A673 (cell line): ENCODE results near the gene GALNT18. TPM values are rescaled to one million over a fixed set of nuclear protein-coding genes. Genes with fewer than 3 reads are reported as not detected.

ENCODE experiments used
- BruUV-seq: library from RNA; stranded (reverse); fragments of 400-500 nt; replicated peaks from 2 replicates; lab custom pipeline; 2021; lab: Mats Ljungman, UMichigan
- CTCF ChIA-PET: fragments of 300-600 bp; sonication (Branson Sonifier 250); formaldehyde crosslinking; loops from one replicate; lab custom pipeline; 2022; ENCODE audit warnings: antibody characterized with exemption; lab: Charles Lee
- POLR2A ChIA-PET: fragments of 300-600 bp; sonication (Branson Sonifier 250); formaldehyde crosslinking; loops from one replicate; lab custom pipeline; 2022; ENCODE audit warnings: antibody characterized with exemption; ENCODE audit not compliant: low non-redundant PET; lab: Charles Lee
- DNase-seq: peaks from one replicate; pipeline ENCODE4 v3.0.0-alpha.2; 2015; ENCODE audit warnings: low spot score
- H3K27ac ChIP-seq: fragments of 200-600 bp; sonication (generic); 2 replicates; pipeline ENCODE4 v1.5.1; 2016; ENCODE audit warnings: mixed run types, low read depth, mild to moderate bottlenecking, mixed read lengths, antibody characterized with exemption, low read length; ENCODE audit not compliant: poor library complexity, severe bottlenecking
- H3K27me3 ChIP-seq: fragments of 200-600 bp; sonication (generic); replicated peaks from 2 replicates; pipeline ENCODE4 v1.6.1; 2017; ENCODE audit warnings: mixed run types, low read depth, mild to moderate bottlenecking, mixed read lengths, antibody characterized with exemption, low read length; ENCODE audit not compliant: insufficient read depth, poor library complexity
- H3K36me3 ChIP-seq: fragments of 200-600 bp; sonication (generic); 2 replicates; pipeline ENCODE4 v1.6.1; 2016; ENCODE audit warnings: mixed run types, mild to moderate bottlenecking, mixed read lengths, antibody characterized with exemption, low read length; ENCODE audit not compliant: insufficient read depth, poor library complexity, severe bottlenecking
- H3K4me1 ChIP-seq: fragments of 200-600 bp; sonication (generic); 2 replicates; pipeline ENCODE4 v1.6.1; 2017; ENCODE audit warnings: mixed run types, mild to moderate bottlenecking, mixed read lengths, antibody characterized with exemption, low read length; ENCODE audit not compliant: insufficient read depth, poor library complexity, severe bottlenecking
- H3K4me3 ChIP-seq: fragments of 200-600 bp; sonication (generic); 2 replicates; pipeline ENCODE4 v1.5.1; 2016; ENCODE audit warnings: low read depth, mixed run types, mild to moderate bottlenecking, mixed read lengths, low read length; ENCODE audit not compliant: poor library complexity, severe bottlenecking
- H3K9me3 ChIP-seq: fragments of 200-600 bp; sonication (generic); 2 replicates; pipeline ENCODE4 v1.6.1; 2016; ENCODE audit warnings: mixed run types, low read depth, mild to moderate bottlenecking, mixed read lengths, antibody characterized with exemption, low read length; ENCODE audit not compliant: poor library complexity, severe bottlenecking
- EZH2 ChIP-seq: fragments of 200-600 bp; sonication (generic); IDR thresholded peaks from 2 replicates; pipeline ENCODE4 v1.6.1; 2017; ENCODE audit warnings: borderline replicate concordance, low read depth, mild to moderate bottlenecking, mixed read lengths, antibody characterized with exemption, low read length; ENCODE audit not compliant: poor library complexity, severe bottlenecking
- intact Hi-C: fragments of 100-400 bp; cut with micrococcal nuclease; formaldehyde crosslinking; loops from one replicate; pipeline ENCODE4 v1.10.0; 2022; ENCODE audit not compliant: unreplicated experiment
- total RNA-seq: library from RNA; stranded (reverse); gene quantifications from 2 replicates; pipeline ENCODE4 v1.2.3, GENCODE V29; 2021
- TF ChIP-seq, protein P1 (sequence below): fragments of 300-800, 200-600 bp; sonication (generic); conservative IDR thresholded peaks from 2 replicates; pipeline ENCODE4 v1.5.1; 2017; ENCODE audit warnings: low read depth, mild to moderate bottlenecking, antibody characterized with exemption, low read length, moderate library complexity, mixed read lengths

The GALNT18 gene
- total RNA-seq, 1 experiment from 2014 or later = 0.37 TPM

- no TSS peak for BruUV-seq
- H3K36me3 ChIP-seq = no peaks in the 10 kb centered on the region
- ChIA-PET CTCF (no interaction called here), POLR2A (no interaction called here)
- no peaks in the 10 kb centered on the region for H3K4me1 ChIP-seq
- H3K4me3 ChIP-seq = no peak overlapping the region
- no peak for TF ChIP-seq EZH2
- TF ChIP-seq, protein P1, sequence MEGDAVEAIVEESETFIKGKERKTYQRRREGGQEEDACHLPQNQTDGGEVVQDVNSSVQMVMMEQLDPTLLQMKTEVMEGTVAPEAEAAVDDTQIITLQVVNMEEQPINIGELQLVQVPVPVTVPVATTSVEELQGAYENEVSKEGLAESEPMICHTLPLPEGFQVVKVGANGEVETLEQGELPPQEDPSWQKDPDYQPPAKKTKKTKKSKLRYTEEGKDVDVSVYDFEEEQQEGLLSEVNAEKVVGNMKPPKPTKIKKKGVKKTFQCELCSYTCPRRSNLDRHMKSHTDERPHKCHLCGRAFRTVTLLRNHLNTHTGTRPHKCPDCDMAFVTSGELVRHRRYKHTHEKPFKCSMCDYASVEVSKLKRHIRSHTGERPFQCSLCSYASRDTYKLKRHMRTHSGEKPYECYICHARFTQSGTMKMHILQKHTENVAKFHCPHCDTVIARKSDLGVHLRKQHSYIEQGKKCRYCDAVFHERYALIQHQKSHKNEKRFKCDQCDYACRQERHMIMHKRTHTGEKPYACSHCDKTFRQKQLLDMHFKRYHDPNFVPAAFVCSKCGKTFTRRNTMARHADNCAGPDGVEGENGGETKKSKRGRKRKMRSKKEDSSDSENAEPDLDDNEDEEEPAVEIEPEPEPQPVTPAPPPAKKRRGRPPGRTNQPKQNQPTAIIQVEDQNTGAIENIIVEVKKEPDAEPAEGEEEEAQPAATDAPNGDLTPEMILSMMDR = no peak
- DNase-seq = no peak
- no peaks in the 10 kb centered on the region for H3K9me3 ChIP-seq
- no peak overlapping the region for H3K27ac ChIP-seq
- intact Hi-C loops = no loop called here
- H3K27me3 ChIP-seq = no peaks in the 10 kb centered on the region
These were observed 34.7 kb downstream of the GALNT18 start for GRCh38 chr11:11587122-11587521.

DNA sequence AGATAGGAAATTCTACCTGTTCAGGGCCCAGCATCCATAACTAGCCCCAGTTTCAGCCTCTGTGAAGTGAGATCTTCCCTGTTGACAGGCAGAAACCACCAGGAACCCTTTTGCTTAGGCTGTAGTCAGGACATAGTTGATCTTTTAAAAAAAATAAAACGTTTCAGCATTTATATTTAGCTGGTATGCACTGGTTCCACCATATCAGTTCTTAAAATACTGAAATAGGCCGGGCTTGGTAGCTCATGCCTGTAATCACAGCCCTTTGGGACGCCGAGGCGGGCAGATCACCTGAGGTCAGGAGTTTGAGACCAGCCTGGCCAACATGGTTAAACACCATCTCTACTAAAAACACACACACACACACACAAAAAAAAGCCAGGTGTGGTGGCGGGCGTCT, 35.3 kb downstream of the GALNT18 start:
- ChIA-PET POLR2A (no interaction called here), CTCF (no interaction called here)
- H3K9me3 ChIP-seq = no peaks in the 10 kb centered on the region
- TF ChIP-seq, protein P1 = no peak
- no peak for TF ChIP-seq EZH2
- DNase-seq = no peak
- no peak overlapping the region for H3K4me3 ChIP-seq
- no peaks in the 10 kb centered on the region for H3K36me3 ChIP-seq
- no peaks in the 10 kb centered on the region for H3K27me3 ChIP-seq
- intact Hi-C loops = no loop called here
- no peaks in the 10 kb centered on the region for H3K4me1 ChIP-seq
- no peak overlapping the region for H3K27ac ChIP-seq
- no TSS peak for BruUV-seq

- no peaks in the 10 kb centered on the region for H3K4me1 ChIP-seq
- H3K27ac ChIP-seq = no peak overlapping the region
- CTCF ChIA-PET = no interaction called here
- intact Hi-C loops = no loop called here
- H3K9me3 ChIP-seq = no peaks in the 10 kb centered on the region
- BruUV-seq = no TSS peak
- no peaks in the 10 kb centered on the region for H3K27me3 ChIP-seq
- no peak overlapping the region for H3K4me3 ChIP-seq
- H3K36me3 ChIP-seq = no peaks in the 10 kb centered on the region
- TF ChIP-seq EZH2 = no peak
- TF ChIP-seq, protein P1 = no peak
- DNase-seq = no peak
- POLR2A ChIA-PET = no interaction called here
These were observed 36.9 kb downstream of the GALNT18 start for GRCh38 chr11:11584937-11585336.
